Hepatocyte (in vitro differentiated cells): ENCODE results near the gene KIFC3. TPM values are rescaled to one million over a fixed set of nuclear protein-coding genes. Genes with fewer than 3 reads are reported as not detected.

Experiments used
- DNase-seq: peaks from one replicate; pipeline ENCODE4 v3.0.0-alpha.2; 2016; ENCODE audit warnings: low spot score
- H2AFZ ChIP-seq: fragments of 200-600 bp; sonication (generic); 2 replicates; pipeline ENCODE4 v1.6.0; 2016; ENCODE audit warnings: antibody characterized with exemption, mild to moderate bottlenecking
- H3K27ac ChIP-seq: fragments of 200-600 bp; sonication (generic); 2 replicates; pipeline ENCODE4 v1.5.1; 2016; ENCODE audit warnings: mild to moderate bottlenecking
- H3K27me3 ChIP-seq: fragments of 200-600 bp; sonication (generic); 2 replicates; pipeline ENCODE4 v1.6.1; 2016
- H3K36me3 ChIP-seq: fragments of 200-600 bp; sonication (generic); replicated peaks from 2 replicates; pipeline ENCODE4 v1.5.1; 2016; ENCODE audit warnings: low read depth; ENCODE audit not compliant: insufficient read depth
- H3K4me1 ChIP-seq: fragments of 200-600 bp; sonication (generic); 2 replicates; pipeline ENCODE4 v1.5.1; 2016; ENCODE audit warnings: mild to moderate bottlenecking, moderate library complexity; ENCODE audit not compliant: insufficient read depth
- H3K4me2 ChIP-seq: fragments of 200-600 bp; sonication (generic); 2 replicates; pipeline ENCODE4 v1.6.0; 2016
- H3K4me3 ChIP-seq: fragments of 200-600 bp; sonication (generic); 2 replicates; pipeline ENCODE4 v1.5.1; 2016; ENCODE audit warnings: mild to moderate bottlenecking
- H3K79me2 ChIP-seq: fragments of 200-600 bp; sonication (generic); 2 replicates; pipeline ENCODE4 v1.6.0; 2017; ENCODE audit warnings: mild to moderate bottlenecking
- H3K9me2 ChIP-seq: fragments of 200-600 bp; sonication (generic); replicated peaks from 2 replicates; pipeline ENCODE4 v1.6.0; 2017; ENCODE audit warnings: mild to moderate bottlenecking; ENCODE audit not compliant: insufficient read depth
- H3K9me3 ChIP-seq: fragments of 200-600 bp; sonication (generic); 2 replicates; pipeline ENCODE4 v1.5.1; 2016; ENCODE audit warnings: low read depth, mild to moderate bottlenecking
- H4K20me1 ChIP-seq: fragments of 200-600 bp; sonication (generic); 2 replicates; pipeline ENCODE4 v1.6.0; 2016; ENCODE audit warnings: mild to moderate bottlenecking; ENCODE audit not compliant: insufficient read depth, poor library complexity, severe bottlenecking
- EZH2 ChIP-seq: fragments of 200-600 bp; sonication (generic); IDR thresholded peaks from 2 replicates; pipeline ENCODE4 v1.6.1; 2016; ENCODE audit warnings: antibody characterized with exemption, mild to moderate bottlenecking, borderline replicate concordance
- EZH2phosphoT487 ChIP-seq: fragments of 200-600 bp; sonication (generic); IDR thresholded peaks from one replicate; pipeline ENCODE4 v1.6.1; 2018; ENCODE audit warnings: antibody characterized with exemption, mild to moderate bottlenecking, low read depth, moderate library complexity; ENCODE audit not compliant: unreplicated experiment, severe bottlenecking
- WGBS: methylation state at CpG from one replicate; pipeline ENCODE4 v1.1.6; 2016; ENCODE audit warnings: low lambda C conversion rate; ENCODE audit errors: missing lambda C conversion rate; 5-methylcytosine and 5-hydroxymethylcytosine counted together
- polyA plus RNA-seq: library from polyadenylated mRNA; unstranded; fragments of >200 nt; fragmentation: Nextera tagmentation; extraction: Ambion mirVana; gene quantifications from 2 replicates; pipeline ENCODE4 v1.2.1, GENCODE V29; 2016
- total RNA-seq: library from RNA; depleted of rRNA; stranded (reverse); fragments of >200 nt; gene quantifications from 2 replicates; pipeline ENCODE4 v1.2.3, GENCODE V29; 2014
- TF ChIP-seq, protein P1 (sequence below): fragments of 200-600 bp; sonication (generic); IDR thresholded peaks from 2 replicates; pipeline ENCODE4 v1.5.1; 2016; ENCODE audit warnings: antibody characterized with exemption, mild to moderate bottlenecking; ENCODE audit not compliant: poor library complexity

KIFC3 gene
- total and polyA plus RNA-seq, 2 experiments from 2014 or later, result 49.7 to 55.3 TPM

GRCh38 chr16:57753448-57754353 is 48.6 kb downstream of the KIFC3 start:
- Histone ChIP-seq H3K27me3 (no peaks in the 10 kb centered on the region), H3K4me2 (no peak overlapping the region), H2AFZ (no peak overlapping the region), H3K9me3 (no peaks in the 10 kb centered on the region), H3K9me2 (no peaks in the 10 kb centered on the region), H3K36me3 (no peaks in the 10 kb centered on the region), H3K4me3 (no peak overlapping the region), H3K4me1 (no peaks in the 10 kb centered on the region), H3K79me2 (no peaks in the 10 kb centered on the region), H3K27ac (no peak overlapping the region), H4K20me1 (no peaks in the 10 kb centered on the region)
- no peak for DNase-seq
- TF ChIP-seq EZH2 (no peak), EZH2phosphoT487 (no peak)
- TF ChIP-seq, protein P1, sequence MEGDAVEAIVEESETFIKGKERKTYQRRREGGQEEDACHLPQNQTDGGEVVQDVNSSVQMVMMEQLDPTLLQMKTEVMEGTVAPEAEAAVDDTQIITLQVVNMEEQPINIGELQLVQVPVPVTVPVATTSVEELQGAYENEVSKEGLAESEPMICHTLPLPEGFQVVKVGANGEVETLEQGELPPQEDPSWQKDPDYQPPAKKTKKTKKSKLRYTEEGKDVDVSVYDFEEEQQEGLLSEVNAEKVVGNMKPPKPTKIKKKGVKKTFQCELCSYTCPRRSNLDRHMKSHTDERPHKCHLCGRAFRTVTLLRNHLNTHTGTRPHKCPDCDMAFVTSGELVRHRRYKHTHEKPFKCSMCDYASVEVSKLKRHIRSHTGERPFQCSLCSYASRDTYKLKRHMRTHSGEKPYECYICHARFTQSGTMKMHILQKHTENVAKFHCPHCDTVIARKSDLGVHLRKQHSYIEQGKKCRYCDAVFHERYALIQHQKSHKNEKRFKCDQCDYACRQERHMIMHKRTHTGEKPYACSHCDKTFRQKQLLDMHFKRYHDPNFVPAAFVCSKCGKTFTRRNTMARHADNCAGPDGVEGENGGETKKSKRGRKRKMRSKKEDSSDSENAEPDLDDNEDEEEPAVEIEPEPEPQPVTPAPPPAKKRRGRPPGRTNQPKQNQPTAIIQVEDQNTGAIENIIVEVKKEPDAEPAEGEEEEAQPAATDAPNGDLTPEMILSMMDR, result no peak
- 96% methylated on average over 30 of the region's 32 CpGs for WGBS

- Histone ChIP-seq H3K4me1 (no peaks in the 10 kb centered on the region), H2AFZ (no peak overlapping the region), H3K4me2 (no peak overlapping the region), H4K20me1 (no peaks in the 10 kb centered on the region), H3K9me3 (no peaks in the 10 kb centered on the region), H3K36me3 (no peaks in the 10 kb centered on the region), H3K4me3 (no peak overlapping the region), H3K79me2 (no peaks in the 10 kb centered on the region), H3K27ac (no peak overlapping the region), H3K27me3 (no peaks in the 10 kb centered on the region), H3K9me2 (no peaks in the 10 kb centered on the region)
- no peak for DNase-seq
- TF ChIP-seq EZH2 (no peak), EZH2phosphoT487 (no peak)
- 90% methylated on average over 40 of the region's 44 CpGs for WGBS
Observed at GRCh38 chr16:57752581-57753447, 49.5 kb downstream of the KIFC3 start.

- H4K20me1 ChIP-seq, result no peaks in the 10 kb centered on the region
- no peaks in the 10 kb centered on the region for H3K79me2 ChIP-seq
- H3K4me3 ChIP-seq, result no peak overlapping the region
- H3K9me3 ChIP-seq, result no peaks in the 10 kb centered on the region
- no peaks in the 10 kb centered on the region for H3K9me2 ChIP-seq
- H3K27me3 ChIP-seq, result no peaks in the 10 kb centered on the region
- no peaks in the 10 kb centered on the region for H3K4me1 ChIP-seq
- 92% methylated on average over 6 of the region's 6 CpGs for WGBS
- H3K27ac ChIP-seq, result no peak overlapping the region
- H2AFZ ChIP-seq, result no peak overlapping the region
- no peak overlapping the region for H3K4me2 ChIP-seq
- TF ChIP-seq, protein P1, result no peak
- TF ChIP-seq EZH2 (no peak), EZH2phosphoT487 (no peak)
- DNase-seq, result no peak
- H3K36me3 ChIP-seq, result no peaks in the 10 kb centered on the region
Observed at GRCh38 chr16:57752203-57752580, 50.1 kb downstream of the KIFC3 start.
